ENCODE data around the gene DNAH14.

The DNAH14 gene

GRCh38 chr1:225435957-225436392 lies 506.5 kb downstream of the DNAH14 start:
- FAIRE-seq = no peak

- FAIRE-seq = no peak
Observed at GRCh38 chr1:225437710-225438437, 508.4 kb downstream of the DNAH14 start.

- no peak for FAIRE-seq
Observed at GRCh38 chr1:225440380-225441221, 511.1 kb downstream of the DNAH14 start.

- FAIRE-seq = no peak
Observed at GRCh38 chr1:225441314-225442122, 512.0 kb downstream of the DNAH14 start.

- no peak for FAIRE-seq
Observed at GRCh38 chr1:225442123-225442505, 512.6 kb downstream of the DNAH14 start.

GRCh38 chr1:225445639-225446594 lies 516.4 kb downstream of the DNAH14 start:
- no peak for FAIRE-seq

GRCh38 chr1:225446595-225446960 lies 517.1 kb downstream of the DNAH14 start:
- no peak for FAIRE-seq

GRCh38 chr1:225446981-225447615 lies 517.6 kb downstream of the DNAH14 start:
- FAIRE-seq = no peak

GRCh38 chr1:225447650-225448089 lies 518.2 kb downstream of the DNAH14 start:
- FAIRE-seq = no peak

GRCh38 chr1:225448146-225448805 lies 518.8 kb downstream of the DNAH14 start:
- no peak for FAIRE-seq

Data from islet of Langerhans (tissue), 1 donor.